8988T (cell line): Measurements from ENCODE around the gene MYMX.
A peak's percentile ranks its signal among the peaks of the same experiment; 100 is the strongest.
"Not testable (repeated sequence)": the region's sequence is repeated elsewhere in the genome, so short reads cannot be mapped to it uniquely, and the experiment has no call there.

ENCODE experiments used
- DNase-seq: peaks from one replicate; pipeline ENCODE4 v3.0.0; 2011

MYMX gene

DNA sequence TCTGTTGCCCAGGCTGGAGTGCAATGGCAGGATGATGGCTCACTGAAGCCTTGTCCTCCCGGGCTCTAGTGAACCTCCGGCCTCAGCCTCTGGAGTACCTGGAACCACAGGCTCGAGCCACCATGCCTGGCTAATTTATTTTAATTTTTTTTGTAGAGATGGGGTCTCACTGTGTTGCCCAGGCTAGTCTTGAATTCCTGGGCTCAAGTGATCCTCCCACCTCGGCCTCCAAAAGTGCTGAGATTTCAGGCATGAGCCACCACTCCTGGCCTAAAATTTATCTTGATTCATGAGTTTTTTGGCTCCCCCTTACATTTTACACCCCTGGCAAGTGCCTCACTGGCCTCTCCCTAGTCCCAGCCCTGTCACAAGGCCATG lies 4.2 kb downstream of the MYMX start:
- no peak for DNase-seq

DNA sequence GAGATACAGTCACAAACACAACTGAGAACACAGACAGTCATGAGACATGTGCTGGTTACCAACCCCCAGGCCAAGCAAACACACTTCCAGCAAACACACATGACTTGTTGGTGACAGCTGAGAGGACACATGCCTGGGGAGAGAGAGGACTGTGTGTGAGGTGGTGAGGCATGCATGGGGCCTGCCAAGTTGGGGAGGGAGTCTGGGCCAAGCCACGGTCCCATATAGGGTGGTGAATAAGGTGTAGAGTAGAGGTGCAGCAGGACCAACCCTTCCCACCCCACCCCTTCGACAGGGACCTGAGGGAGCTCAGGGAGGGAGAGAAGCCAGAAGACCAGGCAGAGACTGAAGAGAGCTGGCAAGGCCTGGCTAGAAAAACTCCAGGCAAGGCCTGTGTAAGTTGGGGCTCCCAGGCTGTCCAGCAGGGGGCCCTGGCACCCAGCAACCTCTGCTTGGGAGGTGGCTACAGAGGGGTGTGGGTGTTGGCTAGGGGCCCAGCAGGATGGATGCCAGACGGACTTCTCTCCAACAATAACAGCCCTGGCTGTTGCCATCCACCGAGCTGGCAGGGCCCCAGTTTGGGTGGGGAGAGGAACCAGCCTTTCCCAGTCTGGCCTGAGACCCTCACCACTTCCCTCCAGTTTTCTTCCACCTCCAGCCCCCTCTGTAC lies 4.7 kb downstream of the MYMX start:
- peak; percentile 88 for DNase-seq

DNA sequence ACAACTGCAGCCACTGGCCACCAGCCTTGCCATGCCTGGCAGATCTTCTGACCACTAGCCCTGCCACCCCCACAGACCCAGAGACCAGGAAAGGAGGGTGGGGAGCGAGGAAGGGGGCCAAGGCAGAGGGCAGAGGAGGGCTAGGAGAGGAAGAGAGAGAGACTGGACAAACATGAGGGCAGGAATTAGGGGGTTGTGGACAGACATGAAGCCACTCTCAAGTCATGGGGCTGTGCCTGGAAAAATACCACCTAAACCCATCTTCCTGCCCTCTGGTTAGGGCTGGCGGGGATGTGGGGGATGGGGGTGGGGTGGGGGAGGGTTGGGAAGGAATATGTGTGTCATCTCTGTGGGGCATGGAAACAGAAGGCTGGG lies 5.2 kb downstream of the MYMX start:
- no peak for DNase-seq

DNA sequence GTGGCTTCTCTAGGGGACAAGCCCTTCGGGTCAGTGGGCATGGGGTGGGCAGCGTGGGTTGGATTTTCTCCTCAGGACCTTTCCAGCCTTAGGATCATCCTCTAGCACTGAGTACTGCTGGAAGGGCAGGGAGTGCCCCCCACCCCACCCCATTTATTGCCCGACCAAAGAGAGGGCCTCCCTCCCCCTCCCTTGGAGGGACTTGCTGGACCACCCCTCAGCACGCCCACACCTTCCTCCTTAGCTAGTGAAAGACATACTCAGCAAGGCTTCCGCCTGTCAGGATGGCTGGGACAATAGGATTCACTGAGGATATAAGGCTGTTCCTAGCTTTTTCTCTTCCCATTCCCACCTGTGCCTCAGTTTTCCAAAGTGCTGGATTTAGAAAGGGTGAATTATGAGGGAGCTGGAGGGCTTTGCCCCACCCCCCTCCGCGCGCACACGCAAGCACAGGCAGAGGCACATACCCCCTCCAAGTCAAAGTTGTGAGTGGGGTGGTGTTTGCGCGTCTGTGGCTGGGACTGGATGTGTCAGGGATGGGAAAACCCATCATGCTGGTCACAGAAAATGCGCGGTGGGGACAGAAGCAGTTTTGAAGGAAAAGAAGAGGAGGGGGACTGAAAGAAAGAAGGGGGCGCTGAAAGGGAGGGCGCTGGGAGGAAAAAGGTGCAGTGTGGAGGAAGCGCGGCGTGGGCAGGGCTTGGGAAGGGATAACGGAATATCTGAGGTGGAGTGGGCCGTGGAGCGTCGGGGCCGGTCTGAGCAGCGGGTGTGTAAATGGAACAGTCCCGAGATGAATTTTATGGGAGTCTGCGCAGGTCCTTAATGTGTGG lies 6.0 kb downstream of the MYMX start:
- peak; percentile 78 for DNase-seq

DNA sequence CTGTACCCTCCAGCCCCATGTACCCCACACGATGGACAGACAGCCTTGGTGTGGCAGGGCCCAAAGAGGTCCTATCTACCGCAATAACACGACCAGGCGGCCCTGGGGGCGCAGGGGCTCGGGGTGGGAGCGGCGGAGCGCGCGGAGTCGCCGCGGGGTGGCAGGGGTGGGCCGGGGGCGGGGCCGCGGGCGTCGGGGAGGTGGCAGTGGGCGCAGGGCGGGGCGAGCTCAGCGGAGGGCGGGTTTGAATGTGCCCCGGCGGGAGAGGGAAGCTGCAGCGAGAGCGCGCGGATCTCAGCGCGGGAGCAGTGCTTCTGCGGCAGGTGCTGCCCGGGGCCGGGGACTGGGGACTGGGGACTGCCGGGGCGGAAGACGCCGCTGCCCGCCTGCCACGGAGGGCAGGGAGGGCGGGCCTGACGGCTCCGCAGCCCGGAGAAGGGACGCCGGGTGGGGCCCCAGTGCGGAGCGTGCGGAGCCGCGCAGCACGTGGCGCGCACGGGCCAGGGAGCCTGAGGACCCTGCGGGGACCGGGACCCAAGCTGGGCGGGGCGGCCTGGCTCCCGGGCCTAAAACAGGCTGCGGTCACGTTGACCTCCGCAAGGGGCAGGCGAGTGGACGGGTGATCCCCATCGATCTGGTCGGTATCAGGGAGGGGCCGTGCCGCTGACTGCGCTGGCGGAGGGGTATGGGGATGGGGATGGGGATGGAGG lies 6.7 kb downstream of the MYMX start, which contains the start of gene SLC29A1:
Gene SLC29A1, plus strand, starts transcription at position 277 of the 710 bp plus-strand sequence. CDS start 3,719 bp downstream, outside the sequence.
- DNase-seq = peak; percentile 97

DNA sequence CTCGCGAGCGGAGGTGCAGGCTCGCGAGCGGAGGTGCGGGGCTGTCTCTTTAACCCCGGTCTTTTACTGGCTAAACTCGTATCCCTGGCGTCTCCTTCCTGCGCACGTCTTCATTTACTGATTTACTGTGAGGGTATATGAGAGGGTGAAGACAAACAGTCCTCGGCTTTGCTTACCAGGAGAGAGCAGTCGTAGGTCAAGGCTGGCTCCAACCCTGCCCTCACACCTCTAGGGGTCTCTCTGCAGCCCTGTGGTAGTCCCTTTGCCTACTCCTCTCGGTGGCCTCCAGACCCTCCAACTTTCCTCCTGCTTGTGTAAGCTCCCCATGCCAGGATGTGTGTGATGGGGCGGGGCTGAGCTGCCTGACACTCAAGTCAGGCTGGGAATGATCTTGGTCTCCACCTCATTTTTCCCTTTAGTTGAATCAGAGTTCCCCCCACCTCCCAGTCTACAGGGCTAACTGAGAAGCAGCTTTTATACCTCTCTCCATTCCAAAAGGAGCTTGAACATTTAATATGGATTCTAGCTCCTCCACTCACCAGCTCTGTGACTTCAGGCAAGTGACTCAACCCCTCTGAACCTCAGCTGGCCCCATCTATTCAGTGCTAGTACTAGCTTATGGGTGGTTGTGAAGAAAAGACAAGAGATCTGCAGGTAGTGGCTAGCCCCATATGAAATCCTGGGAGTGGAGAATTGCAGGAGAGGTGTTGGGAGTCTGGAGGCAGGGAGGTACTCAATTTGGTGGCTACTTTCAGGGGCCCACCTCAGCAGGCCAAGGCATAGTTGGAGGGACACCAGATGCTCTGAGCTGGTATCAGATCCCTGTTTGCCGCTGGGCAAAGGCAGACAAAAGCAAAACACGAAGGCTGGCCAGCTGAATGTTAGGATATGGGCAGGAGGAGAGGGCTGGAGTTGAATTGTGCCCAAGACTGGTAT lies 7.6 kb downstream of the MYMX start:
- peak; percentile 70 for DNase-seq

DNA sequence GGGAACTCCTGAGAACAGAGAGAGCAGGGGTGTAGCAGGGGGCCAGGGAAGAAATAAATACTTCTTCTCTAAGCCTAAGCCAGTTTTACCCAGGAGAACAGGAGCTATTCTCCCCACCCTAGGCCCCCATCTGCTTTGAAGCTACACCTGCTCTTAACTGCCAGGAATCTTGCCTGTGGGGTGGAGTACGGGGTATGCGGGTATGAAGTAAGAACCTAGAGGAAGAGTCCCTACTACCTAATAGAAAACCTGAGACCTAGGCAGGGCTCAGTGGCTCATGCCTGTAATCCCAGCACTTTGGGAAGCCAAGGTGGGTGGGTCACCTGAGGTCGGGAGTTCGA lies 8.2 kb downstream of the MYMX start:
- DNase-seq = no peak

DNA sequence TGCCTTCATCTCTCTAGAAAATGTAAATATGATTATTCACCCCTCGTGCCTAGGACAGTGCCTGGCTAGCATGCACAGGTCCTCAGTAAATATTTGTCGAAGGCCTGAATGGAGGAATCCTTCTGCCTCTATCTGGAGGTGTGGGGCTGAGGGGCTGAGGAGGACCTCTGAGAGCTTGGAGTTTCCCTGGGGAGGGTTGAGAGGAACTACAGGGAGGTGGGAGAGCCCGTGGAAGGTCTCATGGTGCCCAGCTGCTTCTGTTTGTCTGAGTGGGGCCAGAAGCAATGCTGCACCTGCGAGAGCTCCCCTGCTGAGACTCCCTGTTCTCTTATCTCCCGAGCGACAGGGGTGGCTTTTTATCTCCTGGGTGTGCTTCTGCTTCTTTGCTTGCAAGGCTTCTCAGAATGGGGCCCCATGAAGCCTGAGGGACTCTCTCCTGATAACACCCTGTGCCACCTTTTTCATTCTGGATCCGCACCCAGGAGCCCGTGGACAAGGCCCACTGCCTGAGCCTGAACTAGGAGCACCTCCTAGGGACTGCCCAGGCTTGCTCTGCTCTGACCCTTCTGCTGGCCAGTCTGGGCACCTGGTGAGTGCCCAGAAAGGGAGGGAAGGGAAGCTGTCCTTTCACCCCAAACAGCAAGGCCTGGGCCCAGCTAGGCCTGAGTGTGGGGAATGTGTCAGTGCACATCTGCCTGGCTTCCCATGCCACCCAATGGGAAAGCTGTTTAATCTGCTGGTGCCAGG lies 9.0 kb downstream of the MYMX start:
- no peak for DNase-seq

DNA sequence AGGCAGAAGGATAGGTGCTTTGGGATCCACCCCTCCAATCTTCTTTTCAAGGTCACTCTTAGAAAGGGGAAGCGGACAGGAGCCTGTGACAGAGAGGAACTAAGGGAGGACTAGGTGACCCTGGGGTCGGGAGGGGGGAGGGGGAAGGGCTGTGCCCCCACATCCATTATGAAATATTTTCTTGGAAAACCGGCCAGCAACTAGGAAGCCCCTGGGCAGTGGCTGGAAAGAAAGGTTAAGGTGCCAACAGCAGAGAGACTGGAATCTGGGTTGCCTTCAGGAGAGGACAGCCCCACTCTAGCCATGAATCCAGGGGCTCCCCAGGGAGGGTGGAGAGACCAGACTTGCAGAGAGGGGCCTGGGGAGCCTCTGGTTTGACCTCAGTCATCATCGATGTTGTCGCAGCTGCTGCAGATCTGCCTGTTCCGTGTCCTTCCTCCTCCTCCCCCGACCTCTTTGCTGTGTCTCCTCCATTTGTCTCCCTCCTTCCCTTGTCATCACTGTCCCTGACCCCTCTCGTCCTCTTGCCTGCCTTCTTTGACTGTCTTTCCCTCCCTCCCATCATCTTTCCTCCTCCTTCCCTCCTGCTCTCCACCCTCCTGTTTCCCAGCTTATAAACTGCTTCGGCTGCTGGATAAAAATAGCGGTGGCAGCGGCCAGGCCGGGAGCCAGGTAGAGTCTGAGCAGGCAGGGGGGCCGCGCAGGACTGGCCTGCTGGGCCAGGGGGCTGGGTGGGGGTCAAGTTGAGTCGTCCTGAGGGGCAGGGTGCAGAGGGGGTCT lies 9.8 kb downstream of the MYMX start:
- DNase-seq = no peak

DNA sequence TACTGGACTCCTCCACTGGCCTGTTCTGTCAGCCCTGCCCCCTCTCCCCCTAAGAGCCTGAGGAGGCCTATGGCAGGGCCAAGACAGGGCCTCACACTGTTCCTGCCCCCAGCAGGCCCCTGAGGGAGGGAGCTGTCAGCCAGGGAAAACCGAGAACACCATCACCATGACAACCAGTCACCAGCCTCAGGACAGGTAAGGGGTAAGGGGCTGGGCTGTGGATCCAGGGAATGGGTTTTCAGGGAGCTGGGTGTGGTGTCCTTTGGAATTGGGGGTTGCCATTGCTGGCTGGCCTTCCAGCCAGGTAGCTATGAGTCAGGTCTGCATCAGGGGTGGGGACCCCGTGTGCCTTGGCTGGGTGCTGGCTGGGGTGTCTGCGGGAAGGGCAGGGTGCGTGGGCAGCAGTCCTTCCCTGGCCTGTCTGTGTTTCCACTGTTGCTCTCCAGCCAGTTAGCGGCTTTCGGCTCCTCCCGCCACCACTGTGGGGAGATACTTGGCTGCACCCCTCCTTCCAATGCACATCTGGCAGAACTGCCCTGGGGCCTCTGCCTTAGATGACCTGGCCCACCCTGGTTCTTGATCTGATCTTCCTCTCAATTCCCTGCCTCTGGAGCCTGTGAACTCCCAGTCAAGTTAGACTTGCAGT lies 10.5 kb downstream of the MYMX start:
- no peak for DNase-seq

DNA sequence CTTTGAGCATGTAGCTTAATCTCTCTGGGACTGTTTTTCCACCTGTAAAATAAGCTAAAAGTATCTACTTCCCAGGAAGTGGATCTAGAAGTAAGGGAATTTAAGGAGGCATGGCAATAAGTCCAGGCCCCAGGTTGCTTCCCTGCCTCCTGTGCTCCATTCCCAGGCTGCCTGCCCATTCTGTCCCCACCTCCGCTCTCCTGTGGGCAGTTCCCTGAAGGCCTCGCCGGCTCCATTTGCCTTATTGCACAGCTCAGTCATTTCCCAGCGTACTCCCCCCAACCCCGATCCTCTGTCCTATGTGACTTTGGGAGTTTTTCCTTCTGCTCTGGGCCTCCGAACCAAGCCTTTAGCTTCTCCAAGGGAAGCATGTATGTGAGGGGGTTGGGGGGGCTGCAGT lies 11.3 kb downstream of the MYMX start:
- DNase-seq = no peak

DNA sequence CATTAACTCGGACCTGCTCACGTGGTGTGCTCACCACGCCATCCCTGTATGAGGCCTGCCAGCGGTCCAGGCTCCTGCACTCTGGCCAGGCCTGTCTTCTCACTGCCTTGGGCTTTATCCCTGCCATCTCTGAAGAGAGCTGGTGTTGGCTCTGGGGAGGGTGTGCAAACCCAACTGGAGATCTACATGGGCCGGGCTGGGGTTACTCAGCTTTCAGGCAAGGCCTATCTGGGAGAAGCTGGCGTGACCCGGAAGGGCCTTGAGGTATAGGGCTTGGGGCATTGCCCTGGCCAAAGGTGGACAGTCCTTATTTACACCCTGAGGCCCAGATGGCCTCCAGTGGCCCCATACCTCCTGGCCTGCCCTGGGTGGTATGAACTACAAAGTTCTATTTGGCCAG lies 11.7 kb downstream of the MYMX start:
- no peak for DNase-seq

DNA sequence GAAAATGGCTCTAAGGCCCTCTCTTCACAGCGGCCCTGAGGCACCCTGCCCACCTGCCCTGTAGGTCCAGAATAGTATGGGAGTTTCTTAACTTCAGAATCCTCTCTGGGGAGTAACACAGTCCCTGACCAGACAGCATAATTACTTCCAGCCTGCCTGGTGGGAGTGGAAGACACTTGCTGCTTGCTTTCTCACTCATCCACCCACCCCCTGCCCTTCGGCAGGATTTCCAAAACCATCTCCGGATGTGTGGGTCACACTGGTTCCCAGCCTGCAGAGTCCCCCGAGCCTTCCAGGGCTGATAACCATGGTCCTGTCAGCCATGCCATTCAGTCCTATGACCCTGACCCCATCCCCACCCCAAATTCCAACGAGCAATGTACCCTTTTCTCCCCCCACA lies 12.1 kb downstream of the MYMX start:
- DNase-seq = no peak

DNA sequence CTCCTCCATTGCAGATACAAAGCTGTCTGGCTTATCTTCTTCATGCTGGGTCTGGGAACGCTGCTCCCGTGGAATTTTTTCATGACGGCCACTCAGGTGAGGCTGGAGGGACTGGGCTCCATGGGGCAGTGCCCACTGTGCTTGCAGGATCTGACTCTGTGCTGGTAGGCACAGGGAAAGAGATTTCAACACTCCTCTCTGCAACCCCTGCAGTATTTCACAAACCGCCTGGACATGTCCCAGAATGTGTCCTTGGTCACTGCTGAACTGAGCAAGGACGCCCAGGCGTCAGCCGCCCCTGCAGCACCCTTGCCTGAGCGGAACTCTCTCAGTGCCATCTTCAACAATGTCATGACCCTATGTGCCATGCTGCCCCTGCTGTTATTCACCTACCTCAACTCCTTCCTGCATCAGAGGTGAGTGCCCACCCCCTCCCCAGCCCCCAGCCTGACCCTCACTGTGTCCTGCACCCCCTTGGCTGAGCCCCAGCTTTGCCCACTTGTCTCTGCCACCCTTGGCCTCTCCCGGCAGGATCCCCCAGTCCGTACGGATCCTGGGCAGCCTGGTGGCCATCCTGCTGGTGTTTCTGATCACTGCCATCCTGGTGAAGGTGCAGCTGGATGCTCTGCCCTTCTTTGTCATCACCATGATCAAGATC lies 12.8 kb downstream of the MYMX start:
- DNase-seq = no peak

DNA sequence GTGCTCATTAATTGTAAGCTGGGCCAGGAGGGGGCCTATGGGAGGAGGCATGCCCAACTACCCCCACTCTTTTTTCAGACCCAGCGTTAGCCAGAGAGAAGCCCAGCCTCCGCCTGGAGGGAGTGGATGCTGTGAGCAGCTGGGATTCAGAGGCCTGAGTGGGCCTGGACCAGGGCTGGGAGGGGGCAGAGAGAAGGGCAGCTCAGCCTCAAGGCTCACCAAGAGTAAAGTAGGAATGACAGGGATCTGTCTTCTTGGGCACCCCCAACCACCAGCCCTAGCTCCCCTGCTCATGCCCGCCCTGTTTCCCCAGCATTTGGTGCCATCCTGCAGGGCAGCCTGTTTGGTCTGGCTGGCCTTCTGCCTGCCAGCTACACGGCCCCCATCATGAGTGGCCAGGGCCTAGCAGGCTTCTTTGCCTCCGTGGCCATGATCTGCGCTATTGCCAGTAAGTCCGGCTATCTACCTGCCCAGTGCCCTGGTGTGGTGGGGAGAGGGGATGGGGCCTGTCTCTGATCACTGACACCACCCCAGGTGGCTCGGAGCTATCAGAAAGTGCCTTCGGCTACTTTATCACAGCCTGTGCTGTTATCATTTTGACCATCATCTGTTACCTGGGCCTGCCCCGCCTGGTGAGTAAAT lies 13.4 kb downstream of the MYMX start:
- DNase-seq = no peak

DNA sequence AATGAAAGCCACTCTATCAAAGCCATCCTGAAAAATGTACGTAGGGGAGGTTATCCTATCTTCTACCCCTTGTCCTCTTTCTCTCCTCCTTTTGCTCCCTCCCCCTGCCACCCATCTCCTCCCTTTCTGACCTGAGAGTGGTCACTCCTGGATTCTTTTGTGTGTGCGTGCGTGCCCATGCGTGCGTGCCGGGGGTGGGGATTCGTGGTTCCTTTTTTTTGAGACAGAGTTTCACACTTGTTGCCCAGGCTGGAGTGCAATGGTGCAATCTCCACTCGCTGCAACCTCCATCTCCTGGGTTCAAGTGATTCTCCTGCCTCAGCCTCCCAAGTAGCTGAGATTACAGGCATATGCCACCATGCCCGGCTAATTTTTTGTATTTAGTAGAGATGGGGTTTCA lies 14.7 kb downstream of the MYMX start:
- not testable (repeated sequence) for DNase-seq

DNA sequence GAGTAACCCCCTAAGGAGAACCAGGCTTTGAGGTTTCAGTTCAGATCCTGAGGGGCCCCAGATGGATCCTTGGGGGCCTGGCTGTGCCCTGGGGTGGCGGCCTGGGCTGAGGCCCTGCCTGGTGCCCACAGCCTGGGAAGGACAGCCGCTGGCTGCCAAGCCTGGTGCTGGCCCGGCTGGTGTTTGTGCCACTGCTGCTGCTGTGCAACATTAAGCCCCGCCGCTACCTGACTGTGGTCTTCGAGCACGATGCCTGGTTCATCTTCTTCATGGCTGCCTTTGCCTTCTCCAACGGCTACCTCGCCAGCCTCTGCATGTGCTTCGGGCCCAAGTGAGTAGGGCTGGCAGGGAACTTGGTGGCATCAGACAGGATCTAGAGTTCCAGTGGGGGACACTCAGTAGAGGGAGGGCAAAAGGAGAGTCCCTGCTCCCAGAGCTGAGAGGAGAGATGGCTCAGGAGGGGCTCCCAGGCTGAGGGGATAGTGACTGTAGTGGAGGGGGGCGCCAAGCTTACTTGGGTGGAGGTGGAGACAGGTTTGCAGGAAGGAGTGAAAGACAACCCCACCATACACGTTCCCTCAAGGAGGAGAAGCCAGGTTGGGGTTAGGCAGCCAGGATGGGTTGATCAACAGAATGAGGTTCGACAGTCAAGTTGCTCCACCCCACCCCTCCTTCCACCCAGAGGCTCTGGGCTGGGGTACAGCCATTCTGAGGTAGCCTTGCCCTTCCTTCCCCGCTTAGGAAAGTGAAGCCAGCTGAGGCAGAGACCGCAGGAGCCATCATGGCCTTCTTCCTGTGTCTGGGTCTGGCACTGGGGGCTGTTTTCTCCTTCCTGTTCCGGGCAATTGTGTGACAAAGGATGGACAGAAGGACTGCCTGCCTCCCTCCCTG lies 16.2 kb downstream of the MYMX start:
- no peak for DNase-seq

DNA sequence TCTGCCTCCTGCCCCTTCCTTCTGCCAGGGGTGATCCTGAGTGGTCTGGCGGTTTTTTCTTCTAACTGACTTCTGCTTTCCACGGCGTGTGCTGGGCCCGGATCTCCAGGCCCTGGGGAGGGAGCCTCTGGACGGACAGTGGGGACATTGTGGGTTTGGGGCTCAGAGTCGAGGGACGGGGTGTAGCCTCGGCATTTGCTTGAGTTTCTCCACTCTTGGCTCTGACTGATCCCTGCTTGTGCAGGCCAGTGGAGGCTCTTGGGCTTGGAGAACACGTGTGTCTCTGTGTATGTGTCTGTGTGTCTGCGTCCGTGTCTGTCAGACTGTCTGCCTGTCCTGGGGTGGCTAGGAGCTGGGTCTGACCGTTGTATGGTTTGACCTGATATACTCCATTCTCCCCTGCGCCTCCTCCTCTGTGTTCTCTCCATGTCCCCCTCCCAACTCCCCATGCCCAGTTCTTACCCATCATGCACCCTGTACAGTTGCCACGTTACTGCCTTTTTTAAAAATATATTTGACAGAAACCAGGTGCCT lies 16.9 kb downstream of the MYMX start:
- DNase-seq = no peak
